CD4-positive, alpha-beta T cell treated with Interleukin-15 for 4 hours (primary cell): ENCODE data around the gene NOD2.

Experiments used
- DNase-seq: peaks from one replicate; pipeline ENCODE4 v3.0.0-alpha.2; 2020; ENCODE audit warnings: low spot score

Gene NOD2

GRCh38 chr16:50694206-50694605 is 800 bp downstream of the NOD2 start:
- no peak for DNase-seq

- DNase-seq: no peak
These were observed 1.9 kb downstream of the NOD2 start for GRCh38 chr16:50695017-50696000.

GRCh38 chr16:50696126-50696525 is 2.7 kb downstream of the NOD2 start:
- no peak for DNase-seq

DNA sequence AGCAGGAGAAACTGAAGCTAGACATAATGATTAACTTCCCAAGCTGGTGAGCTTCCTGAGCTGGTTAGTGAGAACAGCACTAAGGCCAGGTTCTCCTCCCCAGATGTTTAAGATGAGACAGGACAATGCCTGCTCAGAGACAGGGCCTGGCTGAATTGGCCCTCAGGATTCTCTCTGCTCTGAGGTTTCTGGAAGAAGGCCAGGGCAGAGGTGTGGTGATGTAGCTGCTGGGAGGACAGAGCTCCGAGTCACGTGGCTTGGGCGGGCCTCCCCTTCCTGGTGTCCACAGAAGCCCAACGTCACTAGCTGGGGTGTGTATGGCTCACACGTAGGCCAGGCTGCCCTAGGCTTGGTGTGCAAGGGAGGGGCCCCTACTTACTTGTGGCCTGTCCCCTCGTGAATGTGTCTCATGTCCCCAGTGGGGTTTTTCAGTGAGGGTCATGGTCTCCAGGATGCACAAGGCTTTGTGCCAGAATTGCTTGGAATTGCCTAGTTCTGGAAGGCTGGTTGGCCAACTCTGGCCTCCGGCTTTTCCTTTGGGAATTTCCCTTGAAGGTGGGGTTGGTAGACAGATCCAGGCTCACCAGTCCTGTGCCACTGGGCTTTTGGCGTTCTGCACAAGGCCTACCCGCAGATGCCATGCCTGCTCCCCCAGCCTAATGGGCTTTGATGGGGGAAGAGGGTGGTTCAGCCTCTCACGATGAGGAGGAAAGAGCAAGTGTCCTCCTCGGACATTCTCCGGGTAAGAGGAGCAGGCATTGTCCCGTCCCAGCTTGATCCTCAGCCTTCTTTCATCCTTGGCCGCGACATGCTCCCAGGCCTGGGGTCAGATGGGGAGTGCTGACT is 3.4 kb downstream of the NOD2 start:
- DNase-seq: peak; percentile 69

- no peak for DNase-seq
These were observed 4.0 kb downstream of the NOD2 start for GRCh38 chr16:50697421-50697715.

DNA sequence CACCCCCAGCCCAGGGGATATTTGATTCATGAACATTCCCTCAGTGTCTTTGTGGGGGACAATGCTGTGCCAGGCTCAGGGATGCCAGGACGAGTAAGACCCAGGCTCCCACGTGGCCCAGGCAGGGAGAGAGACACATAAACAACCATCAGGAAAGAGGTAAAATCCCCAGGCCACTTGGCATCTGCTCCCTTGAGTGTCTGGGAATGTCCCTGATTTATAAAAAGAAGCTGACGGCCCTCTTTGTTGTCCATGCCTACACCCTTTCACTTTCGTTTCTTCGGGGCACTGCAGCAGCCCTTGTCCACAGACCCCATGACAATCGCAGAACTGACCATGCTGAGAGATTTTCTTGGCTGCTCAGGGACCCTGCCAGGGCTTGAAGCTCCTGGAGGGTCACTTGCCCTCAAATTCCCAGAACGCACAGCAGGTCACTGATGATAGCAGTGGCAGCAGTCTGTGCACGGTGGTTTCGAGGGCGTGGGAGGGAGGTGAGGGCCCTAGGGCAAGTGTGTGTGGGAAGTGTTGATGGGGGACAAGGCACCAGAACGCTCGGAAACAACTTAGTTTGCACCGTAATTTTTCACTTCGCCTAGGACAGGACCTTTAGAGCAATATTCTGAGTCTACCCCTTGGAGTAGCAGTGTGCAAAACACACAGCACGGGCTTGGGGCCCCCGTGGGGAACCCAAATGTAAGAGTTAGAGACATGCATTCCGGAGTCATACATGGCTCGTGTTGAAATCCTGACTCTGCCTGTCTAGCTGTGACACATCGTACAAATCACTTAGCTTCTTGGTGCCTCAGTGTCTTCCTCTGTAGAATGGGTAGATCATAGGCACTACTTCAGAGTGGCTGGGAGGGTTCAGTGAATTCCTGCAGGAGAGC is 4.7 kb downstream of the NOD2 start:
- DNase-seq: peak; percentile 44

DNA sequence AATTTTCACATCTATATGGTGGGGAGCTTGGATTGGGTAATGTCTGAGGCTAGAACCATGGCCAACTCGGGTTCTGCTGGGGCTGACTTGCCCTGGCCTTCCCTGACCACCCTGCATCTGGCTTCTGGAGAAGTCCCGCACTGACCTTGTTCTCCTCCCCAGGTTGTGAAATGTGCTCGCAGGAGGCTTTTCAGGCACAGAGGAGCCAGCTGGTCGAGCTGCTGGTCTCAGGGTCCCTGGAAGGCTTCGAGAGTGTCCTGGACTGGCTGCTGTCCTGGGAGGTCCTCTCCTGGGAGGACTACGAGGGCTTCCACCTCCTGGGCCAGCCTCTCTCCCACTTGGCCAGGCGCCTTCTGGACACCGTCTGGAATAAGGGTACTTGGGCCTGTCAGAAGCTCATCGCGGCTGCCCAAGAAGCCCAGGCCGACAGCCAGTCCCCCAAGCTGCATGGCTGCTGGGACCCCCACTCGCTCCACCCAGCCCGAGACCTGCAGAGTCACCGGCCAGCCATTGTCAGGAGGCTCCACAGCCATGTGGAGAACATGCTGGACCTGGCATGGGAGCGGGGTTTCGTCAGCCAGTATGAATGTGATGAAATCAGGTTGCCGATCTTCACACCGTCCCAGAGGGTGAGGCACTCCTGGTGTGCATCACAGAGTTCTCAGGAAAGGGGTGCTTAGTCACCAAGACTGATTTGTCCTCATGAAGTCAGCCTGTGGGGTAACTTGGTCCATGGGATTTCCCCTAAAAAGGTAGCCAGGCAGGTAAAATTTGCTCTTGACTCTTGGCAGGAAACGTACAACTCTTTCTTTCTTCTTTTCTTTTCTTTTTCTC is 6.1 kb downstream of the NOD2 start:
- peak; percentile 69 for DNase-seq

DNA sequence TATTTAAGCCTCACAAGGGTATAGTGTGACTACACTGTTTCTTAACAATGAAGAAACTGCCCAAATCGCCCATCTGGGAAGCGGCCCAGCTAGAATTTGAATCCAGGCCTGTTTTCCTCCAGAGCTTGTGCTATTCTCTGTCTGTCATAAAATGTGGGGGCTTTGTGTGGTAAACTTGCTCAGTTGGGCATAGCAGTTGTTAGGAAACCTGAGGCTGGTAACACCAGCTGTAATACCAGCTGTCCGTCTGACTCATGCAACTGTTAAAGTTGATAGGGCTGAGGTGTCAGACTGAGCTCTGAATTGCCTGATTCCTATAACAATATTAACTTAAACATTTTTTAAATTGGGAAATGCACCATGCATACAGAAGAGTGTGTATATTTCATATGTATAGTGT is 9.3 kb downstream of the NOD2 start:
- peak; percentile 20 for DNase-seq

DNA sequence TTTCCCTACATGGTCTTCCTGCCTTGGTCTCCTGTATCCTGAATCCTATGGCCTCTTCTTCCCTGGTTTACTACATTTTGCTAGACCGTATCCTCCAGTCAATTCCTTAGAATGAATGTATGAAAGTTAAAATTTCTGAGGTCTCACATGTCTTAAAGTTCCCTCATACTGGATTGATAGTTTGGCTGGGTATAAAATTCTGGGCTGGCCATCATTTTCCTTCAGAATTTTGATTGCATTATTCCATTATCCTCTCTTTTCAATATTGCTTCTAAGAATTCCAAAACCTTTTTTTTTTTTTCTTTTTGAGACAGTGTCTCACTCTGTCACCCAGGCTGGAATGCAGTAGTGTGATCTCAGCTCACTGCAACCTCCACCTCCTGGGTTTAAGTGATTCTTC is 10.8 kb downstream of the NOD2 start:
- no peak for DNase-seq

- no peak for DNase-seq
These were observed 12.2 kb downstream of the NOD2 start for GRCh38 chr16:50705436-50706110.

DNA sequence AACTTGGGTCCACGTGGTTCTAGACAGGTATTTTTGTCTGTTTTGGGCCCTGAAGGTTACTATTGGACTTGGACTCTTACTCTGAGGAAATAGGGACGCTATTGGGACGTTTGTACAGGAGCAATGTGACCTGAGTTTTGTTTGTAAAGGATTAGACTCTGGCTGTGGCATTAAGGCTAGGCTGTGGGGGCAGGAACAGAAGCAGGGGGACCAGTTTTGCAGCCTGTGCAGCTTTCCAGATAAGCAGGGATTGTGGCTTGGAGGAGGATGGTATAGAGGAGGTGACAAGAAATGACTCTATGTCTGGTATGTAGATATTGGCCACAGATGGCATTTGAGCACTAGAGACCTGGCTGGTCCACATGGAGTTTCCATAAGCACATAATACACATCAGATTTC is 12.8 kb downstream of the NOD2 start:
- DNase-seq: no peak

GRCh38 chr16:50708373-50709060 is 15.1 kb downstream of the NOD2 start:
- DNase-seq: peak; percentile 45

DNA sequence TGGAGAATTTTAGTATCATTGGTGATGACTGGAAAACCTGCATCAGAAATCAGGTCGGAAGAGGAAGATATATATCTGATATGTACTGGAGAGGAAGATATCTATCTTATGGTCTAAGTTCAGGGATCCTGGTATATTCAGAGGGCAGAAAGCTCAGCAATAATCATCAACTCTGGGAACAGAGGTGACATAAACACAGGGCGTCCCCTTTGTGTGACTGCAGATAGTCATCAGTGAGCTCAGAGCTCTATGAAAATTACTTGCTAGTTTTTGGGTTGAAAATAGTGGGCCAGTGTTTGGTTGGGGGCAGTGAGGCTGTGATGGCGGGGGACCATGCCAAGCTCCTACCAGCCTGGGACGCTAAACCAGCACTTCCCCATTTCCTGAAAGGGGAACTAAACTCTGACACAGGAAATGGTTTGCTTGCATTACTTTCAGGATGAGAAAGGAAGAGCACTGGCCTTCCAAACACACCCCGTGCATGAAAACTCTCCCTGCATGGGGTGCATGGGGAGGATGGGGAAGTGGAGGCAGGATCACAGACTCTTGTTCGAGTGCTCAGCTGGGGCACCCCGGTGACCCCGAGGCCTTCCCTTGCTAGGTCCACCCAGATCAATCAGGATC is 15.8 kb downstream of the NOD2 start:
- DNase-seq: no peak

DNA sequence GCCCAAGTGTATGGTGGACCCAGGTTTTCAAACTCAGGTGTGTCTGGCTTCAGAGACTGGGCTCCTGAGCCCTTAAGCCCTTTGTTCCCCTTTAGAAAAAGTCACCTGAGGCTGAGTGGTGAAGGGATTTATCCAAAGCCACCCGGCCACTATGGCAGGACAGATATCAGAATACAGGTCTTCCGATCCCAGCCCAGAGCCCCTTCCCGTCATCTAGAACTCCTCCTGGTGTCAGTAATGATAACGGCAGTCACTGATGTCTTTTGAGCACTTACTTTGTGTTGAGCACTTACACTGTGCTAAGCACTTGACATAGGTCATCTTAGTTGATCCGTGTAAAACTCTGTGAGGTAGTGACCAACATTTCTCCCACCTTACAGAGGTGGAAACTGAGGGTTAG is 16.6 kb downstream of the NOD2 start:
- no peak for DNase-seq

GRCh38 chr16:50711040-50711439 is 17.6 kb downstream of the NOD2 start:
- DNase-seq: no peak

DNA sequence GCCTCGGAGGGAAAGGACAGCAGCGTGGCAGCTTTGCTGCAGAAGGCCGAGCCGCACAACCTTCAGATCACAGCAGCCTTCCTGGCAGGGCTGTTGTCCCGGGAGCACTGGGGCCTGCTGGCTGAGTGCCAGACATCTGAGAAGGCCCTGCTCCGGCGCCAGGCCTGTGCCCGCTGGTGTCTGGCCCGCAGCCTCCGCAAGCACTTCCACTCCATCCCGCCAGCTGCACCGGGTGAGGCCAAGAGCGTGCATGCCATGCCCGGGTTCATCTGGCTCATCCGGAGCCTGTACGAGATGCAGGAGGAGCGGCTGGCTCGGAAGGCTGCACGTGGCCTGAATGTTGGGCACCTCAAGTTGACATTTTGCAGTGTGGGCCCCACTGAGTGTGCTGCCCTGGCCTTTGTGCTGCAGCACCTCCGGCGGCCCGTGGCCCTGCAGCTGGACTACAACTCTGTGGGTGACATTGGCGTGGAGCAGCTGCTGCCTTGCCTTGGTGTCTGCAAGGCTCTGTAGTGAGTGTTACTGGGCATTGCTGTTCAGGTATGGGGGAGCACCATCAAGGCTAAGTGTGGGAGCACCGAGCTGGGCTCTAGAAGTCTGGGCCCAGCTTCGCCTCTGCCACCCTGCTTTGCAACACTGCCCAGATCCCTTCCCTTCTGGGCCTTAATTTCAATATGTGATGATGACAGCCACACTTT is 18.6 kb downstream of the NOD2 start:
- DNase-seq: no peak

- no peak for DNase-seq
These were observed 19.1 kb downstream of the NOD2 start for GRCh38 chr16:50712560-50712898.

DNA sequence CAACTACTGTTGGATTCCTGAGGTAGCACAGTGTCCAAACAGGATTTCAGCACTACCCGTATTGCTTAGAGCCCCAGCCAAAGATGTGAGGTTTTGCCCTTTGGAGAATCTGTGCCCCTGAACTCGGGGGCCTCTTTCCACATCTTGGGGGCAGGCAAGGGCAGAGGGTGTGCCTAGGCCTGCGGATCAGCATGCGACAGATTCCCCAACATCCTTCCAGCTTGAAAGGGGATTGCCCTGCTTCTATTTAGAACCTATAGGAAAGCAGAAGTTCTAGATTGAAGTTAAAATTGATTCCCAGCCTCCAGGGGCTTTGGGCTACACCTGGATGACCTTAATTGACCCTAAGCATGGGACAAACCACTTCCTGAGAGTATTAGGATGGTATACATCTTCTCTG is 19.6 kb downstream of the NOD2 start:
- DNase-seq: no peak

DNA sequence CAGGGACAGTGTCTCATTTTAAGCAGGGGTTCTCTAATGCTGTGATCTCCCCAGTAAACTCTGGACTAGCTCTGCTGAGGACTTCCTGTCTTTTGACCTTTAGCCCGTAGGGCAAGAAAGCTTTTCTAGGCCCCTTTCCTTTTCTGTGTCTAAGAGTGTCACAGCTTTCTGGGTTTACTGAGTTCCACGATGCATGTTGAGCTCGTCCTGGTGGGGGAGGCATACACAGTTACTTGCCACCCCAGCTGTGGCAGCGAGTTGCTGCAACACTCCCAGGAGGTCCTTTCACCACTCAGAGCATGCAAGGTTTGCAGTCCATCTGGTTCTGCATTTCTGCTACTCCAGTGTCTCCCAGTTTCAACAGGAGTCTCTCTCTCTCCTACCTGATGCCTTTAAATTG is 23.7 kb downstream of the NOD2 start:
- DNase-seq: no peak
